ENCODE data around the gene PJA2.

DNA sequence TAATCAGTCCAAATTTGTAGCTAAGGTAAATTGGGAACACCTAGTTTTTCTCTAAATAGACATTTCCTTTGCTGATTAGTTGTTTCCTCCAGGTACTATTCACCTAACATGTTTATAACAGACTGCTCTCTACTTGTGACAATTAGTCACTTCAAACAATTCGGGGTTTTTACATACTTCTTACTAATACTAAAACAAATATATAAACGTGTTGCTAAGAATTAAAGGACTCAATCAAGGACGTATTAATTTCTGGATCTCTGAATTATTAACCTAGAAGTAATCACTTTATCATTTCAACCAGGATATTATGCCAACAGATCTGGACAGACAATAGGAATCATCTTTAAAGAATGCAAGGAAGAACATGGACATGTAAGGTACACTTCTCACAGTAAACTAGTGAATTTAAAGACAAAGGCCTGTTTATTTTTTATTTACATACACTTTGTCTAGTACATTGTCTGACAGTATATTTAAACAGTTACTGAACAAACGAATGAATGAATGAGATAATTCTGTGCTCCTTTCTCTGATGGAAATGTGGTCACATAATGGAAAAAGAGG lies 22.3 kb downstream of the PJA2 start:
- TF ChIP-seq, protein P1, sequence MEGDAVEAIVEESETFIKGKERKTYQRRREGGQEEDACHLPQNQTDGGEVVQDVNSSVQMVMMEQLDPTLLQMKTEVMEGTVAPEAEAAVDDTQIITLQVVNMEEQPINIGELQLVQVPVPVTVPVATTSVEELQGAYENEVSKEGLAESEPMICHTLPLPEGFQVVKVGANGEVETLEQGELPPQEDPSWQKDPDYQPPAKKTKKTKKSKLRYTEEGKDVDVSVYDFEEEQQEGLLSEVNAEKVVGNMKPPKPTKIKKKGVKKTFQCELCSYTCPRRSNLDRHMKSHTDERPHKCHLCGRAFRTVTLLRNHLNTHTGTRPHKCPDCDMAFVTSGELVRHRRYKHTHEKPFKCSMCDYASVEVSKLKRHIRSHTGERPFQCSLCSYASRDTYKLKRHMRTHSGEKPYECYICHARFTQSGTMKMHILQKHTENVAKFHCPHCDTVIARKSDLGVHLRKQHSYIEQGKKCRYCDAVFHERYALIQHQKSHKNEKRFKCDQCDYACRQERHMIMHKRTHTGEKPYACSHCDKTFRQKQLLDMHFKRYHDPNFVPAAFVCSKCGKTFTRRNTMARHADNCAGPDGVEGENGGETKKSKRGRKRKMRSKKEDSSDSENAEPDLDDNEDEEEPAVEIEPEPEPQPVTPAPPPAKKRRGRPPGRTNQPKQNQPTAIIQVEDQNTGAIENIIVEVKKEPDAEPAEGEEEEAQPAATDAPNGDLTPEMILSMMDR (IDR thresholded peaks at IDR 0.05): no peak
- TF ChIP-seq ZFX (IDR thresholded peaks at IDR 0.05; ENCODE audit: borderline replicate concordance): no peak
